Activated CD4-positive, CD25-positive, alpha-beta regulatory T cell treated with anti-CD3 and anti-CD28 coated beads, Interleukin-2, amount 50 U/mL, for 16 hours (primary cell): ENCODE data around the gene GTF2A1.
A peak's percentile ranks its signal among the peaks of the same experiment; 100 is the strongest.
"Not testable (repeated sequence)": the region's sequence is repeated elsewhere in the genome, so short reads cannot be mapped to it uniquely, and the experiment has no call there.

ENCODE experiments used
- DNase-seq: peaks from one replicate; pipeline ENCODE4 v3.0.0-alpha.2; 2020; ENCODE audit warnings: low read depth, low spot score

The GTF2A1 gene

GRCh38 chr14:81231540-81231939 lies 10.8 kb upstream of the GTF2A1 start:
- DNase-seq = no peak

GRCh38 chr14:81224222-81224621 lies 3.5 kb upstream of the GTF2A1 start:
- DNase-seq = no peak

GRCh38 chr14:81223788-81224187 lies 3.0 kb upstream of the GTF2A1 start:
- not testable (repeated sequence) for DNase-seq

DNA sequence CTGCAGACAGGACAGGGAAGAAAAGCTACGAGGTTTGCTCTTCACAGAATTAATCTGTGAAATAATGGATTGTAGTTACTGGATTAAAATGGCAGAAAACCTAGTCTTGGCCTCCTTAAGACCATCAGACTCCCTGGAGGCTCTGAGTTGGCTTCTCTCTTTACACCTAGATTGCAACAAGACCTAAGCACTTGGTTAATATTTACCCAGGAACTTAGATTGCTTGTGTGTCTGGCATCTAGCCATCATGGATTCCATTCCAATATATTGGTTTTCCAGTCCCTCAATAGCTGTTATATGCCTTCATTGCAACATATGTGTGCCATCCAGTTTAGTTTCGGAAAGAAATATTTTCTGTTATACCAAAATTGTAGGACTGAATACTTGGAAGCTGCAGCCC lies 1.9 kb upstream of the GTF2A1 start:
- DNase-seq = no peak

GRCh38 chr14:81222126-81222525 lies 1.4 kb upstream of the GTF2A1 start:
- DNase-seq = no peak

- DNase-seq = no peak
These were observed 882 bp upstream of the GTF2A1 start for GRCh38 chr14:81221579-81222102.

DNA sequence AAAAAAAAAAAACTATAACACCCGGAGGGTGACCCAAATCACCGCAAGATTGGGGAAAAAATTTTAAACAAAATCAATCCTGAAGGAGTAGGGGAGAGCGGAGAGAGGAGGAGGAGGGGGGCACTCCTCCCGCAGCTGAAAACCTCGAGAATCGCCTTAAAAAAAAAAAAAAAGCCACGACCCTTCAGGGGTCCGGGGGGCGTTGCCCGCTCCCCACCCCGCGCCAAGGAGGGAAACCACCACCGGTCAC lies 254 bp downstream of the GTF2A1 start:
- no peak for DNase-seq

DNA sequence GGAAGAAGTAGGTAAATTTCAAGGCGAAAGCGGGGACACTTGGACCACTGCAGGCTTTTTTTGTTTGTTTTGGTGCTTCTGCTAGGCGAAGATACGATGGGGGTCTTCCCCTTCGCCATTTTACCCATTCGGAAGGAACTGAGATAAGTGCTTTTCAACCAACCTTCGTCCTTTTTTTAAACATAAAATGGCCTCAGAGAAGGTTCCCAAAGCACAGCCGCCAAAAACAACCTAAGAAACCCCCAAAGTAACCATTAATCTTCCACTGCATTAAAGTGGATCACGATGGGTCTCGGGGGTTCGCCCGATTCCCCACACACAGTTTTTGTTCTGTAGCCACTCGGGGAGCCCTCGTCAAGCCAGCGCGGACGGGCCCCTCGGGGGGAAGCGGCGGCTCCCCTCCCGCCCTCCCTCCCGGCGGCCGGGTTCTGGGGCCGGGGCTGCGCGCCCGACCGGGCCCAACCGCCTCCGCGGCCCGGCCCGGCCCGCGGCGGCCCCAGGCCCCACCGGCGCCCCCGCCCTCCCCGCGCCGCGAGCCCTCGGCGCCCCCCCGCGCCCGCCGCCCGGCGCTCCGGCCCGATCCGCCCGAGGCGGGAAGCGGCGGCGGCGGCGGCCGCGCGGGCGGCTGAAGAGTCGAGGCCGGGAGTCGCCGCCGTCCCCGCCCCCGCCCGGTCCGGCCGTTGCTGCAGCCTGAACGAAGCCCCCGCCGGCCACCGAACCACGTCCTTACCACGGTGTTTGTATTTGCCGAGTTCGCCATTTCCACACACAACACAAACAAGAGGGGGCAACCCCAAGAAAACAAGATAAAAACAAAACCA lies 790 bp downstream of the GTF2A1 start:
- DNase-seq = no peak

GRCh38 chr14:81219210-81219758 lies 1.5 kb downstream of the GTF2A1 start:
- peak; percentile 79 for DNase-seq

DNA sequence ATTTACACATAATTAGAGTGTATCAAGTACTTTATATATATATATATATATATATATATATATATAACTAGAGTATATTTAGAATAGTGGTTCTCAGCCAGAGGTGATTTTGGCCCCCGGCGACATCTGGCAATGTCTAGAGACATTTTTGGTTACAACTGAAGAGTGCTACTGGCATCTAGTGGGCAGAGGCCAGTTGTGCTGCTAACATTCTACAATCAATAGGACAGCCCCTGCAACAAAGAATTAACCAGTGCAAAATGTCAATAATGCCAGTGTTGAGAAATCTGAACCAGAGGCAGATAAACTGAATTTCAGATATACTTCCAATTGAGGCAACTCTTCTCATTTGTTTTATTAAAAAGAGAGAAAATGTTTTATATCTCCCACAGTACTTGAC lies 8.9 kb downstream of the GTF2A1 start:
- DNase-seq = no peak

DNA sequence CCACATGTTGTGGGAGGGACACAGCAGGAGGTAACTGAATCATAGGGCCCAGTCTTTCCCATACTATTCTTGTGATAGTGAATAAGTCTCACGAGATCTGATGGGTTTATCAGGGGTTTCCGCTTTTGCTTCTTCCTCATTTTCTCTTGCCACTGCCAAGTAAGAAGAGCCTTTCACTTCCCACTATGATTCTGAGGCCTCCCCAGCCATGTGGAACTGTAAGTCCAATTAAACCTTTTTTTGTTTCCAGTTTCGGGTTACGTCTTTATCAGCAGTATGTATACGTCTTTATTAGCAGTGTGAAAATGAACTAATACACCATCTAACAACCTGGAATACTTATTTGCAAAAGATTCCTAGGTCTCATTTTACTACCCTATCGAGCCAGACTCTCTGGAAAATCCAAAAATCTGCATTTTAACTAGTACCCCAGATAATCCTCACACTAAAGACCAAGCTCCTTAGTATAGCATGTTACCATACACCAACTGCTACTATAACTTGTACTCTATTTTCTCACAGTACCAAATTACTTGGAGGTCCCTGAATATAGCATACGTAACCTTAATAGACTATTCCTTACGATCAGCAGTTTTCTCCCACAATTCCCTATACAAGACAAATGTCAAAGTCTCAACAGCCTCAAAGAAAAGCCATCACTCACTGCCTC lies 11.5 kb downstream of the GTF2A1 start:
- DNase-seq = no peak

GRCh38 chr14:81208489-81208888 lies 12.3 kb downstream of the GTF2A1 start:
- no peak for DNase-seq

- no peak for DNase-seq
These were observed 14.6 kb downstream of the GTF2A1 start for GRCh38 chr14:81206115-81206514.

- DNase-seq = no peak
These were observed 15.1 kb downstream of the GTF2A1 start for GRCh38 chr14:81205639-81206038.

DNA sequence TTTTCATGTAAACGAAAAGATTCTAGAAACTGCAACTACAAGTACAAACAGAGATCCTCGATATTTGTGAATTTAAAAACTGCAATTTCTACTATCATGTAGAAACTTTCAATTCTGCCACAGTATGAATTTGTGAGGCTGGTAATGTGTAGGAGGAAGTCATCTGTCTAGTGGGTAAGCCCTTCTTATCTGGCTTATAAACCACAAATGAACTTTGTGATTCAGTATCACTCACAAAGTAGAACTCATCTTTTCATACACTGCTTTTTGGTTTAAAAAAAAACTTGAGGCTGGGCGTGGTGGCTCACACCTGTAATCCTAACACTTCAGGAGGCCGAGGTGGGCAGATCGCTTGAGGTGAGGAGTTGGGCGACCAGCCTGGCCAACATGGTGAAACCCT lies 20.7 kb downstream of the GTF2A1 start:
- DNase-seq = no peak

- DNase-seq = no peak
These were observed 21.7 kb downstream of the GTF2A1 start for GRCh38 chr14:81199084-81199483.

GRCh38 chr14:81198651-81199050 lies 22.1 kb downstream of the GTF2A1 start:
- no peak for DNase-seq

DNA sequence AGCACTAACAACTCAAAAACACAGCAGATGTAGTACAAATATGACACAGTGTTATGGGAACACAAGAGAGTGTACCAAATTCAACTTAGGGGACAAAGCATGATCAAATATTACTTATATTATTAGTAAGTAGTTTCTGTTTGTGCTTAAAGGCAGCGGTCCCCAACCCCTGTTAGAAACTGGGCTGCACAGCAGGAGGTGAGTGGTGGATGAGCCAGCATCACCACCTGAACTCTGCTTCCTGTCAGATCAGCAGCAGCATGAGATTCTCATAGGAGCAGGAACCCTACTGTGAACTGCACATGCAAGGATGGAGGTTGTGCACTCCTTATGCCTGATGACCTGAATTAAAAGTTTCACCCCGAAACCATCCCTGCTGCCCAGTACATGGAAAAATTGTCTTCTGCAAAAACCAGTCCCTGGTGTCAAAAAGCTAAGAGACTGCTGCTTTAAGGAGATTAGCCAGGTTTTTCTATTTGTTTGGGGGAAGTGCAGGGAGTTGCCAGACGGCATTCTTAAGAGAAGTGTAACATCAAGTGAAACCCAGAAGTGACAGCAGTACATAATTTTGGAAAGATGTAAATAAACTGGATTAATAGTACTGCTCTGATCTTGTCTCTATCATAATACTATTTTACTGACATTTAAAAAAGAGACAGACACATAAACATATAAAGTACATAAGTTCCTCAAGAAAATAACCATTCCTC lies 26.7 kb downstream of the GTF2A1 start:
- no peak for DNase-seq

DNA sequence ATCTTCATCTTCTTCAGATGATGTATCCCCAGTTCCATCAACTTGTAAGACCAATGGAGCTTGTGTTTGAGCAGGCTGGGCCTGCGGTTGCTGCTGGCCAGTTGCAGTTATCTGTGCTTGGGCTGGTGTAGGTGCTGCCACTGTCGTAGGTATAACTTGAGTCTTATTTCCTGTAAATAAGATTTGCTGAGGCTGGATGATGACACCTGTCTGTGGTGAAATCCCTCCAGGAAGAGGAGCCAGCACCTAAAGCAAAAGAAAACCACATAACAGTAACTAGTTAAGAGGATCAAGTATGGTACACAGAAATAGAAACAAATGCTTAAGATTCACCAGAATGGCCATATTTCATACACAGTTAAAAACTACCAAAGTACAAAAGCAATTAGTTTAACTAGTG lies 28.2 kb downstream of the GTF2A1 start:
- no peak for DNase-seq

- DNase-seq = no peak
These were observed 32.8 kb downstream of the GTF2A1 start for GRCh38 chr14:81187832-81188522.

DNA sequence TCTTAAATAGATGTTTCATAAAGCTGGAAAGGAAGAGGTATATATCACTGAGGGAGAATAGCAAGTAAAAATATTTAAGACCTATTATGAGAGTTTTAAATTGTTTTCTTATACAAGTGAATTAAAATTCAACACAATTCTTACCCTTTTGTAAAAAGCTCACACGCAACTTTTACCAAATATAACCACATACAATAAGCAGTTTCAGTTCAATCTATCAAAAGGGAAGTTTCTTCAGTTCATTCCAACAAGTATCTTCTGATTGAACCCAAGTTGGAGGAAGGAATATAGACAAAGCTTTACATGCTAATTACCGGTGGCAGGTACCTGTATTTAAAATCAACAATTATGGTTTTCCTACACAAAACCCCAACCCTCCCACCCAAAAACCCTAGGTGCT lies 41.1 kb downstream of the GTF2A1 start:
- DNase-seq = no peak

DNA sequence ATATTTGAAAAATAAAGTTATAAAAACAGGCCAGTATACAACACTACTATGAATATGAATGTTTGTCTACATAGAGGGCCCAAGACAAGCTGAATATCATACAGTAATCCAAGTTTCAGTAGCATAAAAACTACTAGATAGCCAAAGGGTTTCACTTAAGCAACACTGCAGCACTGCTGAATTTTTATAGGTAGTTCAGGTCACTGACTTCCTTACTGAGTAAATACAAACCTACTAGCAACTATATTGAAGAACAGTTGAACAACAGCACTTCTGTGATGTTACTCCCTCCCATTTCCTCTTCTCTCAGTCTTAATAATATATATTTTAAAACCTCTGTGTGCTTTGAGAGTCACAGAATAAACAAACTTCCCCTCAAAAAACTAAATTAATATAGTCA lies 42.7 kb downstream of the GTF2A1 start:
- no peak for DNase-seq
